ENCODE measurements around the gene TMEM181. TPM values are rescaled to one million over a fixed set of nuclear protein-coding genes. Genes with fewer than 3 reads are reported as not detected.

Gene TMEM181
- total RNA-seq, 4 donors from 2014 or later: 6.6 to 48.3 (median 37.0) TPM

DNA sequence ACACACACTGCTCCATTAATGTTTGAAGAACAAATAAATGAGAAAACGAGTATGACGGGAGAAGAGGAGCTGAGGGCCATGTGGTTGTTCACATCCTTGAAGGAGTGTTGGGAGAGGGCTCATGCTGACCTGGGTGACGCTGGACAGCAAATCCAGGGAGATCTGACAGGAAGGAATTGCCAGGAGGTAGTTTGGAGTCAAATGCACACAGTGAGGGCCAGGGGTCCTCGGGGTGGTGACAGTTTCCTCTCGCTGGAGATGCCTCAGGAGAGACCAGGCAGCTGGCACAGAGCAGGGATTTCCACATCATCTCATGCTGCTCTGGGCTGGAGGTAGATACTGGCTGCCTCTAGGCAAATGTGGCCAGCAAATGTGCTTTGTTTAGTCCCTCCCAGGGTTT is 2.0 kb upstream of the TMEM181 start:
- no peak for TF ChIP-seq POLR2A (IDR thresholded peaks at IDR 0.05)
- TF ChIP-seq, protein P1, sequence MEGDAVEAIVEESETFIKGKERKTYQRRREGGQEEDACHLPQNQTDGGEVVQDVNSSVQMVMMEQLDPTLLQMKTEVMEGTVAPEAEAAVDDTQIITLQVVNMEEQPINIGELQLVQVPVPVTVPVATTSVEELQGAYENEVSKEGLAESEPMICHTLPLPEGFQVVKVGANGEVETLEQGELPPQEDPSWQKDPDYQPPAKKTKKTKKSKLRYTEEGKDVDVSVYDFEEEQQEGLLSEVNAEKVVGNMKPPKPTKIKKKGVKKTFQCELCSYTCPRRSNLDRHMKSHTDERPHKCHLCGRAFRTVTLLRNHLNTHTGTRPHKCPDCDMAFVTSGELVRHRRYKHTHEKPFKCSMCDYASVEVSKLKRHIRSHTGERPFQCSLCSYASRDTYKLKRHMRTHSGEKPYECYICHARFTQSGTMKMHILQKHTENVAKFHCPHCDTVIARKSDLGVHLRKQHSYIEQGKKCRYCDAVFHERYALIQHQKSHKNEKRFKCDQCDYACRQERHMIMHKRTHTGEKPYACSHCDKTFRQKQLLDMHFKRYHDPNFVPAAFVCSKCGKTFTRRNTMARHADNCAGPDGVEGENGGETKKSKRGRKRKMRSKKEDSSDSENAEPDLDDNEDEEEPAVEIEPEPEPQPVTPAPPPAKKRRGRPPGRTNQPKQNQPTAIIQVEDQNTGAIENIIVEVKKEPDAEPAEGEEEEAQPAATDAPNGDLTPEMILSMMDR (IDR thresholded peaks at IDR 0.05): no peak
- H3K27ac ChIP-seq: no peak overlapping the region

DNA sequence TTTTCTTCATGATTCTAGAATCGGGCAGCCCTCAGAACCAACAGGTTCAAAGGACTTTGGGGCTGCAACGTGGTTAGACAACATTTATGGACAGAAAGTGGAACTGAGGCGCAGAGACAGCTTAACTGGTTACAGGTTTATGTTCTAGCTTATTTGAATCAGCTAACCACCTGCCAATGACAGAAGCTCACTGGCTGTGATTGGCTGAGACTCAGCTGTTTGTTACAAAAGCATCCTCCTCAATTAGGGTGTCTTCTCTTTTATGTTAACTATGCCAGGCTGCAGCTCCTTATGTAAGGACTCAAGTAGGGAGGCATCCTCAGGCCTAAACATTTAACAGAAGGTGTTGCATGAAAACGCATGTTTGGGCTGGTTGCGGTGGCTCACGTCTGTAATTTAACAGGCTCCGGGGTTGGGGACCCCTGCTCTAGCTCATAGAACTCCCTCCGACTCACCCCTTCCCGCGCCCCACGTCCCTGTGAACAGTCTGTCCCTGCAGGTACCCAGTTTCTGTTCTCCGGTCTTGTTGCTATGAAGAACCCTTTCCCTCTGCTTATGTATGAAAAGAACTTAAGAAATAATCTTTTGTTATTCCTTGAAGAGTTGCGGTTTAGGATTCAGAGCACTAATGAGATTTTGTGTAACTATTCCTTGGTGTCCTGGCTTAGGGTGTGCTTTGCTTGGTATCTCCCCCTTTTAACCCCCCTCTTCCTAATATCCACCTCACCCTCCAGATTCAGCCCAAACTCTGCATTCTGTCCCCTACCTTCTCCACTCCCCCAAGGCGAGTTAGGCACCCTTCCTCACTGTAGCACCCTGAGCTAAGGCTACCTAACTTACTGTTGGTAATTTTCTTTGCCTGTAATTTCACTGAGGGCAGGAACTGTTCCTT is 1.2 kb upstream of the TMEM181 start:
- H3K36me3 ChIP-seq: no peaks in the 10 kb centered on the region
- H3K9me3 ChIP-seq: no peaks in the 10 kb centered on the region
- DNase-seq: peak in 1 of 3 donors; percentile 45
- no peak overlapping the region for H3K4me3 ChIP-seq
- no peak overlapping the region for H3K27ac ChIP-seq
- H3K4me1 ChIP-seq: peaks cover 0 to 14% (median 10%) of the 10 kb centered on the region in 4 donors
- H3K27me3 ChIP-seq: no peaks in the 10 kb centered on the region
- no peak for TF ChIP-seq POLR2A (IDR thresholded peaks at IDR 0.05)
- TF ChIP-seq, protein P1 (IDR thresholded peaks at IDR 0.05): no peak

More for the DNA sequence above, 2.0 kb upstream of the TMEM181 start:
- Histone ChIP-seq H3K9me3 (no peaks in the 10 kb centered on the region), H3K4me3 (no peak overlapping the region), H3K4me1 (peaks cover 0 to 14% (median 10%) of the 10 kb centered on the region in 4 donors), H3K27me3 (no peaks in the 10 kb centered on the region), H3K36me3 (no peaks in the 10 kb centered on the region)
- no peak for DNase-seq

DNA sequence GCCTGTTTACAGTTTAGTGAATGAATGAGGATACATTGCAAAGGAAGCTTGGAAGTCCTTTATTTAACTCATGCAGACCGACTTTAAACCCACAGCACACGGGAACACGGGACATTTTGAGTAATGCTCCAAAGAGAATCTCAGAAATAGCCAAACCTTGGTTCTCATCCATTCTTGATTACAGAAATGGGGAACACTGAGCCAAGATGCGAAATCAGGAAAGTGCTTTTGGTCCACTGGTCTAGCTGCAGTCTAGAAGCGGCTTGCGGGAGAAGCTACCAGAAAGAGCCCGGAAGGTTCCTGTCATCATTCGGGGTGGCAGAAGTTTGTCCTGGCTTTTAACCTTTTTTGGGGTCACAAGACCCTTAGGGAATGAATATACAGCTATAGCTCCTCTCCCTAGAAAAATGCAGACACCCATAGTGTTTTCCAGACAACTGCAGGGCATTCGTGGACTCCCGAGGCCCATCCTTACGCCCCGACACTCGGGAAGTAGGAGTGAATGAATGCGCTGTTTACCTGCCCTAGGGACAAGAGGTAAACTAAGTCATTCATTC is 475 bp upstream of the TMEM181 start:
- no peaks in the 10 kb centered on the region for H3K27me3 ChIP-seq
- no peaks in the 10 kb centered on the region for H3K9me3 ChIP-seq
- H3K4me3 ChIP-seq: peak overlapping the region; percentile 82 to 95 (median 92)
- H3K36me3 ChIP-seq: no peaks in the 10 kb centered on the region
- H3K27ac ChIP-seq: peak overlapping the region; percentile 93 to 97 (median 96)
- H3K4me1 ChIP-seq: peaks cover 0 to 14% (median 10%) of the 10 kb centered on the region in 4 donors
- DNase-seq: no peak
- TF ChIP-seq POLR2A (IDR thresholded peaks at IDR 0.05): no peak
- TF ChIP-seq, protein P1 (IDR thresholded peaks at IDR 0.05): no peak

DNA sequence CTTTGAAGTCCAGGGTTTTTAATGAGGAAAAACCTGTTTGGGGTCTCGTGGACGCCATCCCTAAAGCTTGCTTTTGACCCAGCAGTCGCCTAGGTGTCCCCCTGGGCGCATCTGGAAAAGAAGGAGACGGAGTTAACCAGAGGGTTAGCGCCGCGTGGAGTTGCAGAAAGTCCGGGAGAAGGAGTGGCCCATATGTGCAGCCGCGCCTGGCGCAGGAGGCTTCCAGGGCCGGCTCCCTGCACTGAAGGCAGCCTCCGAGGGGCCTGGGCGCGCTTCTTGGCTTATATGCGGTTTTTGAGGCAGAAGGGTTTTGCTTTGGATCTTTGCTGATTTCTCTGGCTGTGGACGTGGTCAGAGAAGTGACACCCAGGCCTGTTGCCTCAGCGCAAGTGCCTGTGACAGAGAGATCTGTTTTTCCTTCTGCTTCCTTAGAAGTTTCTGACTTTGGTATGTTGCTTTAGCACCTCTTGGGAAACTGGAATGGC is 987 bp downstream of the TMEM181 start:
- peak in 2 of 3 donors; percentile 64 for DNase-seq
- Histone ChIP-seq H3K27me3 (no peaks in the 10 kb centered on the region), H3K4me3 (peak overlapping the region; percentile 82 to 95 (median 92)), H3K27ac (peak overlapping the region; percentile 40 to 96 (median 94)), H3K9me3 (no peaks in the 10 kb centered on the region), H3K36me3 (no peaks in the 10 kb centered on the region), H3K4me1 (peaks cover 0 to 14% (median 10%) of the 10 kb centered on the region in 4 donors)
- TF ChIP-seq, protein P1 (IDR thresholded peaks at IDR 0.05): no peak
- no peak for TF ChIP-seq POLR2A (IDR thresholded peaks at IDR 0.05)

DNA sequence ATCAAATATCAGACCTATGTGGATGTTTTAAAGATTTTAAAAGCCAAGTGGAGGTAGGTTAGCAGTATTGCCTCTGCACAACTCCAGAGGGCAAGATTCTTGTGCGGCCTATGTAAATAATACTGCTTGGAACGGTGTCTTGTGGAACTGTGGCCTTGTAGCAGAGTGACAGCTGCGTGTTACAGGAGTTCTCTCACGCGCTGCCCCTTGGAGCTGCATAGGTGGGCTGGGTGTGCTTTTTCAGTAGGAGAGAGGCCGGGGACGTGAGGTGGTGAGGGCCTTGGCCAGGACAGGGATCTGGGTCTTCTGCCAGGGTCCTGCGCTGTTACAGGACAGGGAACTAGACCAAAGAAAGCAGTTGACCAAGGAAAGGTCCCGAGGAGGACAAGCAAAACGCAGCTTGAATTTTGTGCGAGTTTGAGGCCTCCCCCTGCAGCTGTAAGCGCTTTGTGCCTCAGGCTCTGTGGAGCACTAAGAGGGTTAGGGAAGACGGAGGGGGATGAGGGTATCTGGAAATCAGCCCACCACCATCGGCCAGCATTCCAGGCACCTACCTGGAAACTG is 1.5 kb downstream of the TMEM181 start:
- no peaks in the 10 kb centered on the region for H3K9me3 ChIP-seq
- no peaks in the 10 kb centered on the region for H3K27me3 ChIP-seq
- peaks cover 0 to 14% (median 10%) of the 10 kb centered on the region in 4 donors for H3K4me1 ChIP-seq
- no peaks in the 10 kb centered on the region for H3K36me3 ChIP-seq
- H3K27ac ChIP-seq: peak overlapping the region in 1 of 4 donors; percentile 95
- TF ChIP-seq, protein P1 (IDR thresholded peaks at IDR 0.05): no peak
- TF ChIP-seq POLR2A (IDR thresholded peaks at IDR 0.05): no peak
- peak in 1 of 3 donors; percentile 37 for DNase-seq
- peak overlapping the region; percentile 82 to 95 (median 92) for H3K4me3 ChIP-seq
